HEK293T (cell line): Measurements from ENCODE around the gene LRIT2.

Experiments
- CTCF ChIA-PET: fragments of 350-600 bp; formaldehyde crosslinking; extraction: SDS; loops from one replicate; lab custom pipeline; 2021; ENCODE audit warnings: antibody characterized with exemption, inconsistent platforms; lab: Yijun Ruan, JAX
- POLR2A ChIA-PET: fragments of 350-600 bp; formaldehyde crosslinking; extraction: SDS; loops from one replicate; lab custom pipeline; 2020; ENCODE audit warnings: antibody characterized with exemption, inconsistent platforms; lab: Yijun Ruan, JAX
- DNase-seq: peaks from one replicate; pipeline ENCODE4 v3.0.0; 2012; ENCODE audit warnings: mixed read lengths; ENCODE audit errors: extremely low spot score
- ARNT ChIP-seq: fragments of 450-650 bp; IDR thresholded peaks from 2 replicates; pipeline ENCODE4 v1.6.1; 2017; ENCODE audit warnings: mild to moderate bottlenecking
- BHLHE40 ChIP-seq: fragments of 450-650 bp; IDR thresholded peaks from 2 replicates; pipeline ENCODE4 v1.6.1; 2016; ENCODE audit warnings: mild to moderate bottlenecking, moderate library complexity, borderline replicate concordance
- CTBP1 ChIP-seq: fragments of 450-650 bp; IDR thresholded peaks from 2 replicates; pipeline ENCODE4 v1.6.1; 2016; ENCODE audit warnings: borderline replicate concordance
- ELF4 ChIP-seq: fragments of 450-650 bp; IDR thresholded peaks from 2 replicates; pipeline ENCODE4 v1.6.1; 2017; ENCODE audit warnings: antibody characterized with exemption
- FOXA1 ChIP-seq: fragments of 450-650 bp; IDR thresholded peaks from 2 replicates; pipeline ENCODE4 v1.6.1; 2016; ENCODE audit warnings: mild to moderate bottlenecking
- FOXK2 ChIP-seq: fragments of 450-650 bp; IDR thresholded peaks from 2 replicates; pipeline ENCODE4 v1.6.1; 2016; ENCODE audit warnings: mild to moderate bottlenecking
- FOXM1 ChIP-seq: fragments of 450-650 bp; IDR thresholded peaks from 2 replicates; pipeline ENCODE4 v1.6.1; 2017; ENCODE audit warnings: mild to moderate bottlenecking, borderline replicate concordance
- HDGF ChIP-seq: fragments of 450-650 bp; IDR thresholded peaks from 2 replicates; pipeline ENCODE4 v1.6.1; 2017; ENCODE audit warnings: antibody characterized with exemption, borderline replicate concordance
- L3MBTL2 ChIP-seq: fragments of 450-650 bp; conservative IDR thresholded peaks from 2 replicates; pipeline ENCODE4 v1.6.1; 2016; ENCODE audit warnings: mild to moderate bottlenecking
- LEF1 ChIP-seq: fragments of 450-650 bp; IDR thresholded peaks from 2 replicates; pipeline ENCODE4 v1.6.1; 2017; ENCODE audit warnings: mild to moderate bottlenecking, borderline replicate concordance
- NFRKB ChIP-seq: fragments of 450-650 bp; IDR thresholded peaks from 2 replicates; pipeline ENCODE4 v1.6.1; 2016; ENCODE audit warnings: mild to moderate bottlenecking, moderate library complexity
- SP1 ChIP-seq: fragments of 450-650 bp; IDR thresholded peaks from 2 replicates; pipeline ENCODE4 v1.6.1; 2017
- SUZ12 ChIP-seq: fragments of 450-650 bp; IDR thresholded peaks from 2 replicates; pipeline ENCODE4 v1.6.1; 2016; ENCODE audit warnings: mild to moderate bottlenecking
- TARDBP ChIP-seq: fragments of 450-650 bp; IDR thresholded peaks from 2 replicates; pipeline ENCODE4 v1.6.1; 2016
- ZNF384 ChIP-seq: fragments of 450-650 bp; IDR thresholded peaks from 2 replicates; pipeline ENCODE4 v1.6.1; 2016
- TF ChIP-seq, protein P1 (sequence below): fragments of 450-650 bp; IDR thresholded peaks from 2 replicates; pipeline ENCODE4 v1.6.1; 2016

Gene LRIT2

DNA sequence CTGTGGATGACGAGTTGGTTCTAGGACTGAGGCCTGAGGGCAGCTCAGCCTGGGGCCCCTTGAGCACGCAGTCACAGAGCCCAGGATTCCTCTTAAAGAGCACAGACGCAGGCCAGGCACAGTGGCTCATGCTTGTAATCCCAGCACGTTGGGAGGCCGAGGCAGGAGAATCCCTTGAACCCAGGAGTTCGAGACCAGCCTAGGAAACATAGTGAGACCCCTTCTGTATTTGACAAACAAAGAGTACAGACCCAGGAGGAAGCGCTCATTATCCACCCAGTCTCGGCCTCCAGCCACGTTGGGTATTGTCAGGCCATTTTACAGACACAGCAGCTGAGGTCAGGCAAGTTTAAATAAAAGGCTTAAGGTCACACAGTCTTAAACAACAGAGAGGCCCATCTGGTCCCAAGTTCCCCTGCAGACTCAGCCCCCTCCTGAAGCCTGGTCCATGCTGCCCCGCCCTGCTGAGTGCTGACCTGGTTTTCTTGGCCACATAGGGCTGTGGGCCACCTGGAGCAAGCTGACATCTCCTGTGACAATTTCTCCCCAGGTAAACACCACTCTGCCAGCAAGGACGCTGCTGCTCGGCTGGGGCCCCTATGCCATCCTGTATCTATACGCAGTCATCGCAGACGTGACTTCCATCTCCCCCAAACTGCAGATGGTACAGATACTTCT is 32.1 kb upstream of the LRIT2 start:
- CTCF ChIA-PET, result interaction anchor here (1.3 kb wide), 1 partner anchor 10 kb away, joined by 3 read pairs; no protein-coding TSS in a partner anchor
- TF ChIP-seq ELF4 (no peak), SP1 (no peak), FOXM1 (no peak), L3MBTL2 (no peak), FOXA1 (no peak)
- no peak for DNase-seq
- POLR2A ChIA-PET, result no interaction called here

DNA sequence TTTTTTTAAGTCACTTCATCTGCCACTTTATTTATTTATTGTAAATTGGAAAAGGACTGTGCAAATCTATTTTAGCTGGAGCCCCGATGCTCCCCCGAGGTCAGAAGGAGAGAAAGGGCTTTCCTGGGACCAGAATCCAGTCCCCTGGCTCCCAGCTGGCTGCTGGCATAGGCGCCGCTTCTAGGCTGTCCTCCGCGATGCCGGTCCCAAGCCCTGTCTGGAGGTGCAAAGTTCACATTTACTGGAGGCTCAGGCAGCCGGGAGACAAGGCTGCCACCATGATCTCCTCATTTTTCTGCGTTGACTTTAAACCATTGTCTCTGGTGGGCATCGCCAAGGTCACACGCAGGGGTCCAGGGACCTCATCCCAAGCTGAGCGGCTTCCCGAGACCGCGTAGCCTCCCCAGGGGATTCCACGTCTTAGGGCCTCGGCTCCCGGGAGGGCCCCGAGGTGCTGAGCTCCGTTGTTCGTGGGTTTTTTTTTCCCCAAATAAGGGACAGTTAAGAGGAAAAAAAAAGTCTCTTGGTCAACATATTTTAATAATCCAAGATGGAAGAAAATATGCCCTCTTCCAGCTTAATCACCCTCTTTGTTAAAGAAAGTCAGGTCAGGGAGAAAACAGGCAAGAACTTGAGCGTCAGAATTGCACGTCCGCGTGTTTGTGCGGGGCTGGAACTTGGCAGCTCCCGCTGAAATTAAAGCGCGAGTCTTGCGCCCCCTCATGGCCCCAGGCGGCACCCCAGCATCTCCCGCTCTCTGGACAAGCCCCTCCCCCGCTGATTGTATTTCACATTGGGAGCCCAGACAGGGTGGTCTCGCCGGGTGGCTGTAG is 31.4 kb upstream of the LRIT2 start:
- DNase-seq, result no peak
- TF ChIP-seq, protein P1, sequence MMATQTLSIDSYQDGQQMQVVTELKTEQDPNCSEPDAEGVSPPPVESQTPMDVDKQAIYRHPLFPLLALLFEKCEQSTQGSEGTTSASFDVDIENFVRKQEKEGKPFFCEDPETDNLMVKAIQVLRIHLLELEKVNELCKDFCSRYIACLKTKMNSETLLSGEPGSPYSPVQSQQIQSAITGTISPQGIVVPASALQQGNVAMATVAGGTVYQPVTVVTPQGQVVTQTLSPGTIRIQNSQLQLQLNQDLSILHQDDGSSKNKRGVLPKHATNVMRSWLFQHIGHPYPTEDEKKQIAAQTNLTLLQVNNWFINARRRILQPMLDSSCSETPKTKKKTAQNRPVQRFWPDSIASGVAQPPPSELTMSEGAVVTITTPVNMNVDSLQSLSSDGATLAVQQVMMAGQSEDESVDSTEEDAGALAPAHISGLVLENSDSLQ, result no peak
- no peak for TF ChIP-seq FOXA1
- TF ChIP-seq FOXK2, result no peak
- no peak for TF ChIP-seq SUZ12
- TF ChIP-seq TARDBP, result no peak
- TF ChIP-seq L3MBTL2, result no peak
- no peak for TF ChIP-seq CTBP1
- no peak for TF ChIP-seq LEF1
- no peak for TF ChIP-seq SP1
- no peak for TF ChIP-seq ELF4
- no peak for TF ChIP-seq FOXM1
- TF ChIP-seq NFRKB, result no peak
- TF ChIP-seq BHLHE40, result no peak
- TF ChIP-seq ZNF384, result no peak
- TF ChIP-seq HDGF, result no peak
- TF ChIP-seq ARNT, result no peak
- CTCF ChIA-PET, result interaction anchor here (1.3 kb wide), 1 partner anchor 11 kb away, joined by 3 read pairs; no protein-coding TSS in a partner anchor
- POLR2A ChIA-PET, result no interaction called here

DNA sequence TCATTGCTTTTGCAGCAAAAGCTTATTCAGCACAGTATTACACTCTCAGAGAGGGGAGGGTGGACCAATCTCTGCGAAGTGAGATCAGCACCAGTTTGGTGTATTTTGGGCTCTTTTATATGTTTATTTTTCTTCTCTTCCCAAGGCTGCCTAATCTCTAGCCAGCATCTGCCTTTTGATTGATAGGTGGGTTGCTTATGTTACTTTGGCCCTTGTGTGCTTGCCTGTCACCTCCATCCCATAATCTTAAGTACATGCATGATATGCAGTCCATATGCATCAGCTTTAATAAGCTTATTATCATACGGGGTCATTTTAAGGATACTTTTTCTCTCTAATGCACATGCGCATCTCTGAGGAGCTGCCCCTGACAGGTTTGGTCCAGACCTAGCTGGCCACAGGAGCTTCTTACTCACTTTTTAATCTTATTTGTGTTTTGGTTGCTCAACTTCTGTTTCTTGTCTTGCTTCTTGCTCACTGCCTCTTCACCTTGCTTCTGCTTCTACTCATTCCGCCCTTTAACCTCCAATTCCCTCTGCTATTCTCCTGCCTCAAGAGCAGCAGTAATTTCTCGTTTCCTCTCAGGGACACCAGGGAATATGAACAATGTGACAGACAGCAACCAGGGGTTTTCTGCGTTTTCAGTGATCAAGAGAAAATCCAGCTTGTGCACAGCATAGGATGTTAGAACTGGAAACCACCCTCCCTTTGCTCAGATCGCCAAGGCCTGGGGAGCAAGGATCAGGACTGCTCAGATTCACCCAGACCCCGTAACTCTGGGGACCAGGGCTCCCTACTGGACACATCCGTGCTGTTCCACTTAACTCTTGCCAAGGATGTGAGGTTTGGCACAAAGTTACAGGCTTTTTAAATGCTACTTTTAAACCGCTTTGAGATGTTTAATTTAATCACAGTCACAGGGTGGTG is 29.5 kb upstream of the LRIT2 start:
- TF ChIP-seq CTBP1 (no peak), TARDBP (no peak), HDGF (no peak), FOXA1 (no peak), NFRKB (no peak), LEF1 (no peak), ELF4 (no peak), FOXK2 (no peak), BHLHE40 (no peak), ZNF384 (no peak), SUZ12 (no peak), FOXM1 (no peak), L3MBTL2 (no peak), SP1 (no peak), ARNT (no peak)
- TF ChIP-seq, protein P1, result no peak
- CTCF ChIA-PET, result interaction anchor here (1.1 kb wide), 1 partner anchor 13 kb away, joined by 3 read pairs; no protein-coding TSS in a partner anchor
- POLR2A ChIA-PET, result no interaction called here

DNA sequence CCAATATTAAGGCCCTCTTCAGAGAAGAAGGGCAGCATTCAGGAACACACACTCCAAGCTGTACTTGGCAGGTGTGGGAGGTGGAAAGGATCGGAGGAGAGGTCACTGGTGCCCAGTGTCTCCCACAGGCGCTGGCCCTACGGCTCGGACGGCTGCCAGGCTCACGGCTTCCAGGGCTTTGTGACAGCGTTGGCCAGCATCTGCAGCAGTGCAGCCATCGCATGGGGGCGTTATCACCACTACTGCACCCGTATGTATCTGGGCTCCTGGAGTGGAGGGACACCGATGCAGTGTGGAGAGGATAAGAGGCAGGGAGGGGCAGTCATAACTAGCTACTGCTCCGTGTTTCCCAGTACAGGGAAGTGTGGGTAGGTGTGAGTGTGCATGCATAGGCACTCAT is 23.4 kb upstream of the LRIT2 start:
- ChIA-PET POLR2A (no interaction called here), CTCF (no interaction called here)
- no peak for DNase-seq
- TF ChIP-seq L3MBTL2 (no peak), HDGF (no peak), CTBP1 (no peak), SP1 (no peak), FOXM1 (no peak), NFRKB (no peak), FOXA1 (no peak), LEF1 (no peak), TARDBP (no peak), ELF4 (no peak), SUZ12 (no peak), FOXK2 (no peak), BHLHE40 (no peak), ZNF384 (no peak), ARNT (no peak)
- TF ChIP-seq, protein P1, result no peak

More for the DNA sequence above, 29.5 kb upstream of the LRIT2 start:
- no peak for DNase-seq

DNA sequence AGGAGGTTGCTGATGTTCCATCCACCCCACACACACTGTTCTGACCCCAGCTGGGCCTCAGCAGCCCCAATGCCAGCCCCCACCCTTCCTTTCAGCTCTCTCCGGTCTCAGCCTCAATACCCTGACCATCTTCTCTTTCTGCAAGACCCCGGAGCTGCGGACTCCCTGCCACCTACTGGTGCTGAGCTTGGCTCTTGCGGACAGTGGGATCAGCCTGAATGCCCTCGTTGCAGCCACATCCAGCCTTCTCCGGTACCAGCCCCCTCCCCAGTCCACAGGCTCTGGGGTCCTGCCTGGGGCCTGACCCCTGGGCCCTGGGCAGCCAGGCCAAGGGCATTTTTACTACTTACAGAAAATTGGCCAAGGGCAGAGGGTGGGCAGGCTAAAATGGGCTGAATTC is 22.2 kb upstream of the LRIT2 start:
- ChIA-PET CTCF (no interaction called here), POLR2A (no interaction called here)
- no peak for DNase-seq
- TF ChIP-seq NFRKB, result no peak
- TF ChIP-seq TARDBP, result no peak
- TF ChIP-seq FOXK2, result no peak
- TF ChIP-seq, protein P1, result no peak
